ENCODE results near the gene INPP5F.

DNA sequence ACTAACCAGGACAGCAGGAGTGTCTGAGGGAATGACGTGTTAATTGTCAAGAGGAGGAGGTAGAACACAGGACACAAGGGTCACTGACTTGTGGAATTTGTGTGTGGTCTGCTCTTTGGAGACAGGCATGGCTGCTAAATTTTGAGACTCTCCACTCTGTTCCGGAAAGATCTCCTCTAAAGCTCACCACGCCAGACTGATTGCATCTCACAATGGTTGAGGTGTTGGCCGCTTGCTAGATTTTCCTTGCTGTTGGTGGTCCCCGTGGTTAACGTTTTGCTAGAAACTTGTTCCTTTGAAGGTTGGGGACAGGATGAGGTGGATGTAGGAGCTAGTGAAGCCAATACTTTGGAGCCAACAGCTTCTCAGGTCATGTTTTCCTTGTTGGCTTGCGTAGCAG, 89.8 kb downstream of the INPP5F start:
- no peak for TF ChIP-seq CTCF (IDR thresholded peaks at IDR 0.05)
- no peak for TF ChIP-seq POLR2AphosphoS5 (IDR thresholded peaks at IDR 0.05)
- TF ChIP-seq POLR2A (IDR thresholded peaks at IDR 0.05), result no peak

All from upper lobe of left lung (tissue), 4 donors.